GM12874 (cell line): Measurements from ENCODE around the gene TAS2R41.

Experiments
- TF ChIP-seq, protein P1 (sequence below): IDR thresholded peaks from 2 replicates; pipeline ENCODE4 v1.5.1; 2011; ENCODE audit warnings: low read depth, mild to moderate bottlenecking, control low read depth, low read length, moderate library complexity; ENCODE audit not compliant: insufficient read depth

TAS2R41 gene

DNA sequence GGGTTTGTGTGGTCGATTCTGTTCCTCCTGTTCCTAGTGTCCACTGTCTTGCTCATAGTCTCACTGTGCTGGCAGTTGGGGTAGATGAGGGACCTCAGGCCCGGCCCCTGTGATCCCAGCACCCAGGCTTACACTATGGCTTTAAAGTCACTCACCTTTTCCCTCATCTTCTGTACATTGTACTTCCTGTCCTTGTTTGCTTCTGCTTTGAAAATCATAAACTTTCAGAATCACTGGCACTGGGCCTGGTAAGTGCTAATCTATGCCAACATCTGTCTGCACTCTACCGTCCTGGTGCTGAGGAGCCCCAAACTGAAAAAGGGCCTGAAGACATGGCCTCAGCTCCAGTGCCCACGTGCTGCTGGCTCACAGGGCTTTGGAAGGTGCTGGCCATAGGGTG is 40.1 kb upstream of the TAS2R41 start:
- TF ChIP-seq, protein P1, sequence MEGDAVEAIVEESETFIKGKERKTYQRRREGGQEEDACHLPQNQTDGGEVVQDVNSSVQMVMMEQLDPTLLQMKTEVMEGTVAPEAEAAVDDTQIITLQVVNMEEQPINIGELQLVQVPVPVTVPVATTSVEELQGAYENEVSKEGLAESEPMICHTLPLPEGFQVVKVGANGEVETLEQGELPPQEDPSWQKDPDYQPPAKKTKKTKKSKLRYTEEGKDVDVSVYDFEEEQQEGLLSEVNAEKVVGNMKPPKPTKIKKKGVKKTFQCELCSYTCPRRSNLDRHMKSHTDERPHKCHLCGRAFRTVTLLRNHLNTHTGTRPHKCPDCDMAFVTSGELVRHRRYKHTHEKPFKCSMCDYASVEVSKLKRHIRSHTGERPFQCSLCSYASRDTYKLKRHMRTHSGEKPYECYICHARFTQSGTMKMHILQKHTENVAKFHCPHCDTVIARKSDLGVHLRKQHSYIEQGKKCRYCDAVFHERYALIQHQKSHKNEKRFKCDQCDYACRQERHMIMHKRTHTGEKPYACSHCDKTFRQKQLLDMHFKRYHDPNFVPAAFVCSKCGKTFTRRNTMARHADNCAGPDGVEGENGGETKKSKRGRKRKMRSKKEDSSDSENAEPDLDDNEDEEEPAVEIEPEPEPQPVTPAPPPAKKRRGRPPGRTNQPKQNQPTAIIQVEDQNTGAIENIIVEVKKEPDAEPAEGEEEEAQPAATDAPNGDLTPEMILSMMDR: no peak

DNA sequence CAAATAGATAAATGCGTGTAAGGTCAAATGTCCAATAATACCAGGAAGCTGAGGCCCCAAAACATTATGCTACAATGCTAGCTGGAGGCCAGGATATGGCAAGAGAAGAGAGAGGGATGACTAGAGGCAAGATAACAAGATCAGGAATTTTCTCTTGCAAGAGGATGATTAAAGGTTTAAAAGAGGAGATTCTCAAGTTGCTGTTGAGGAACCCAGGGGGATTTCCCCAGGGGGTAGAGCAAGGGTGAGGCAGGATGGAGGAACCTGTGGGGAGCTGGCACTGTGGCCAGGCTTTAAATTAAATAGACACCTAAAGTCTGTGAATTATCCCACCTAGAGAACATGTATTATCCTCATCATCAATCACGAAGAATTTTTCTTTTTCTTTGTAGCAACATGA is 37.8 kb upstream of the TAS2R41 start:
- TF ChIP-seq, protein P1: no peak

DNA sequence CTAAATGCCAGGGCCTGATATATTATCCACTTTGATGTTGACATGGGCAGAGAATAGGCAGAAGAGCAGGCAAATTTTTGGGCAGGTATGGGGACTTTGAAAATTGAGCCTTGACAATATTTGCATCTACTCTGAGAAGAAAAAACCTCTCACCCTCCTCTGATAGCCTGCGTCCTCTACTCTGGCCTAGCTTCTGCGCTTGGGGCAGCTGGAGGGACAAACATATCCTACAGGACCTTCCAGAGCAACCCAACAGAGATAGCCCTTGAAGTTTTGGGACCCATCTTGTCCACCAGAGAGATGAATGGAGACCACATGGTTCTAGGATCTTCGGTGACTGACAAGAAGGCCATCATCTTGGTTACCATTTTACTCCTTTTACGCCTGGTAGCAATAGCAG is 34.5 kb upstream of the TAS2R41 start, which contains the start of gene TAS2R60:
TAS2R60 (plus strand) TSS at position 301 of the 400 bp plus-strand sequence; CDS start at position 301, 0 bp downstream.
- TF ChIP-seq, protein P1: no peak

DNA sequence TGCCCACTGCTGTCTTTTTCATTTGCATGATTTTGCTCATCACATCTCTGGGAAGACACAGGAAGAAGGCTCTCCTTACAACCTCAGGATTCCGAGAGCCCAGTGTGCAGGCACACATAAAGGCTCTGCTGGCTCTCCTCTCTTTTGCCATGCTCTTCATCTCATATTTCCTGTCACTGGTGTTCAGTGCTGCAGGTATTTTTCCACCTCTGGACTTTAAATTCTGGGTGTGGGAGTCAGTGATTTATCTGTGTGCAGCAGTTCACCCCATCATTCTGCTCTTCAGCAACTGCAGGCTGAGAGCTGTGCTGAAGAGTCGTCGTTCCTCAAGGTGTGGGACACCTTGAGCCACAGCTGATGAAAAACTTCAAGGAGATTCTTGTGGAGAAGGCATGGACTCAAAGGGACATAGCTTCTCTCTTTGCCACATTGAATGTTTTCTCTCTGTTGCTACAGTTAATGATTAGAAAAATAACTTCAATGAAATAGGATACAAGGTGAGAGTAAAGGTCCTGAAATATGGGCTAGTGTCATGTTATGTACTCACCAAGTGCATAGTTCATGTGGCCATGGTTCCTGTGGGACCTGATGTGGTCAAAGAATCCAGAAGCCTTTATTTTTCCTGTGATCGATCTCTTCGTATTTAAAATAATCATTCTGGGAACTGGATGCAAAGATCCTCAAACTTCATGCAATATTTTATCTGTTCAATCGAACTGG is 33.5 kb upstream of the TAS2R41 start:
- TF ChIP-seq, protein P1: no peak

DNA sequence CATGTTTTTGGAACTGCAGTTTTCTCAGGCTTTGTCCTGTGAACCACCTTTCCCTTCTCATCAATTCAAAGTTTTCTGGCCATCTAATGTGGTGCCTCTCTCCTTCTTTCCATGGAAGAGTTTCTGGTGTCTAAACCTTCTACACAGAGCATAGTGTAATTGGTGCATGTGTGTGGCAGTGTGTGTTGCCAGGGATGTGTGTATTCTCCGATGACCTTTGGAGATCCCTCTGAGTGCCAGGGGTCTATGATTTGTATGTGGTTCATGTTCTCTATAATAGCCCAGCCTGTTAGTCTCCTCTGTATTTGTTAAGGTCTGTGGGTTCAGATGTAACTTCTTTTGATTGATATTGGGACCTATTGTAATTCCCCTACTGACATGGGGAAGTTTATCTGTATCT is 32.9 kb upstream of the TAS2R41 start:
- TF ChIP-seq, protein P1: no peak

DNA sequence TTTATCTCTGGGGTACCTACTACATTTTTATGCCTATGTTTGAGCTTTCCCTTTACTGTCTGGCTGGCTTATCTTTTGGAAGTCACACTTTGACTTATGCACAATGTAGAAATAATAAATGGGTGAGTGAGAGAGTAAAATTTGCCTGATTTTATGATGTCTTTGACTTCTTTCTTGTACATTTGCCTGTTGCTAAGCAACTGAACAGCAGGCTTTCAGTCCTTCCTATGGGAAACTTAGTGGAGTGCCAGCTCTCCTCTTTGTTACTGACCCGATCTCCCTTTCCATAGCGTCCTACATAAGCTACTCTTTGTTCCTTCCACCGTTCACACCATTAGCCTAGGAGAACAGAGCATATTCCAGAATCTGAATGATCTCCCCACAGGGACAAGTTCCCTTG is 30.2 kb upstream of the TAS2R41 start:
- TF ChIP-seq, protein P1: no peak

DNA sequence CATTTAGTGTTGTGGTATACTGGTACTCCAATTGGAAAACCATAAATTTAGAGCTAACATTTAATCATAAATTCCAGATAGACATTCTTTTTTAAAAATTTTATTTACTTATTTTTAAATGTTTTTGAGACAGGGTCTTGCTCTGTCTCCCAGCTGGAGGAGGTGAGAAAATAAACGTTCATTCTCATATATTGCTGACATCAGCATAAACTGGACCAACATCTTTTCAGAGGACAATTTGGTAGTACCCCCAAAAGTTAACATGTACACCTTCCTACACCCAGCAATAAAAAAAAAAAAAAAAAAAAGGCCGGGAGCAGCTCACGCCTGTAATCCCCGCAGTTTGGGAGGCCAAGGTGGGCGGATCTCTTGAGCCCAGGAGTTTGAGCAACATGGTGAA is 29.2 kb upstream of the TAS2R41 start:
- TF ChIP-seq, protein P1: no peak
